Stimulated activated CD8-positive, alpha-beta memory T cell treated with anti-CD3 and anti-CD28 coated beads, Interleukin-12 subunit alpha, Interleukin-12 subunit beta, amount 100 ng/mL, for 24 hours (primary cell): Measurements from ENCODE around the gene NEDD4.
"Not testable (repeated sequence)": the region's sequence is repeated elsewhere in the genome, so short reads cannot be mapped to it uniquely, and the experiment has no call there.

Source experiments
- DNase-seq: peaks from one replicate; pipeline ENCODE4 v3.0.0-alpha.2; 2020; ENCODE audit errors: extremely low read depth

Gene NEDD4

DNA sequence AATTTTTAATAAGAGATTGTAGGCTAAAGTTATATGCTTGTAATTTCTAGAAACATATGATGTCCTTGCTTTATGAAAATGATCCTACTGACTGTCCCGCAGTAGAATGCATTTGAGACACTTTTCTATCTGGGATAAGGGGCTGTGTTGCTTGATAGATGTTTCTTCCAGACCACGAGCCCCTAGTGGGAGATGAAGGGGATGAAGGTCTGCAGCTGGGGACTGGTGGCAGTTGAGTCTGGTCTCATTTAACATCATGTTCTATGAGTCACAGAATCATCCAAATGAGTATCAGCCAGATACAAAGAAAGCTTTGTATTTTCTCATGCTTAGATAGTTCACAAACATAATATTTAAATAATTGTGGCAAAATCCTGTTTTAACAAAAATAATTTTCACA, 166.2 kb downstream of the NEDD4 start:
- no peak for DNase-seq

GRCh38 chr15:55824857-55825613, 168.4 kb downstream of the NEDD4 start:
- DNase-seq, result no peak

DNA sequence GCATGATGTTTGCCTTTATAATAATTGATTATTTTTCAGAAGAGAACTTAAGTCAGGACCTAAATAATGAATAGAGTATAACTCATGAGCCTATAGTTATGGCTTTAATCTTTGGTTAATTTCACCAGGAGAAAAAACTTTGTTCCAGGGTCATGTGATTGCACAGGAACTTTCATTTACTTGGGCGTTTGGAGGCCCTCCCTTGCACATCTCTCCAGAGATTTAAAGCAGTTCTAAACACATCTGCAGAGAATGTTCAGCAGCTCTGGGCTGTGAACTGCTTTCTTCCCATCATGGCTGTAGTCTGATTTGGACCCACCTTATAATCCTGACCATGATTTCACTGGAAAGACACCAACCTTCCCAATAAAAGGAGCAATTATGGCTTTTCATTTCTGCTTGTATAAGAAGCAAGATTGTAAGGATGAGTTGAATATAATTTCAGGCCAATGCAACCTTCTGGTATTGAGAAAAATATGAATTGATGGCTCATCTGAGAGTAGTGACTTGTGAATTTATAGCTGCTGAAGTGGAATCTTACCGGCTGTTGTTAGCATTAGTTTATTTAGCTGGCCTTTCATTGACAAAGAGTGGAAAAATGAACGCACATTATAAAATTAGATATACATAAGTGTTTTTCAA, 169.6 kb downstream of the NEDD4 start:
- no peak for DNase-seq

- no peak for DNase-seq
These were observed 170.2 kb downstream of the NEDD4 start for GRCh38 chr15:55823191-55823670.

DNA sequence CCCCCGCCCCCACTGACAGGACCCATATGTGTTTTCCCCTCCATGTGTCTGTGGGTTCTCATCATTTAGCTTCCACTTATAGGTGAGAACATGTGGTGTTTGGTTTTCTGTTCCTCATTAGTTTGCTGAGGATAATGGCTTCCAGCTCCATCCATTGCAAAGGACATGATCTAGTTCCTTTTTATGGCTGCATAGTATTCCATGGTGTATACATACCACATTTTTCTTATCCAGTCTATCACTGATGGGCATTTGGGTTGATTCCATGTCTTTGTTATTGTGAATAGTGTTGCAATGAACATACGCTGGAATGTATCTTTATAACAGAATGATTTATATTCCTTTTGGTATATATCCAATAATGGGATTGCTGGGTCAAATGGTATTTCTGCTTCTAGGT, 171.7 kb downstream of the NEDD4 start:
- DNase-seq, result not testable (repeated sequence)

- DNase-seq, result no peak
These were observed 173.4 kb downstream of the NEDD4 start for GRCh38 chr15:55820043-55820442.

DNA sequence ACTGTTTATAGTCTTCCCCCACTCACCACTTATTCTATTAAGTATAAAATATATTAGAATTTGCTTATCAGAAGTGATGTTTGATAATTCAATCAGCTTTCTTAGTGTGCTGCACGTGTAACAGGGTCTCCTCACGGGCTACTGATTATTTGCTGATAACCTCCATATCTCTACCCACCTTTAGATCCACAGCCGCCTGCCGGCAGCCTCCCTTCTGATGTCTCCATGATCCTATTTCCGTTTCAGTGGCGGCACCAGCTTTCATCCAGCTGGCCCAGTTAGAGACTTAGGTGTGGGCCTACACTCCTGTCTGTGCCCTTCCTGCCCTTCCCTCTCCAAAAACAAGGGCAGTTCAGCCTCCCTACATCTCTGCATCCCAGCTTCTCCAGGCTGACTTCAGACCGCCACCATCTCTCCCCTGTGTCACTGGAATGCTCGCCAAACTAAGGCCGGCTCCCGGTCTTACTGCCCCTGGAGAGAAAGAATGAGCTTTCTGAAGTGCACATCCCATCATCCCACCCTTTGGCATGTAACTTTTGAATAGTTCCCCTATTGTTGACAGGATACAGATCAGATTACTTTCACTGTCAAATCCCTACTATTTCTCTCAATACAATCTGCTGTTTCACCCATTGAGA, 173.9 kb downstream of the NEDD4 start:
- DNase-seq, result no peak

DNA sequence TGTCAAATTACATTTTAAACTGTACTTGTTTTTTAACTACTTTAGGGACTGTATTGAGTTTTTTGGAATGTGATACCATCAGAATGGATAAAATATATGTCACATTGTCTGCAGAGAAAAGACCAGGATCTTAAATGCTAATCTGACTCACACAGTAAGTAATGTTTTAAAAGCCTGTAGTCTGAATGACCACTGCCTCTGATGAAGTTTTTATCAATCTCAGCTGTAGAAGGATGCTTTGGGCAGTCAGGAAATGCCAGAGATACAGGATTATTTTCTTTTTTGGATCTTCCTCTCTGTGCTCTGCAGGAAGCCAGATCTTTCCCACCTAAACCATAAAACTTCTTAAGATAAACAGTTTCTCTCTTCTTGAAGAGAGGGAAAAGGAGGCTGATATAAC, 177.4 kb downstream of the NEDD4 start:
- DNase-seq, result no peak

DNA sequence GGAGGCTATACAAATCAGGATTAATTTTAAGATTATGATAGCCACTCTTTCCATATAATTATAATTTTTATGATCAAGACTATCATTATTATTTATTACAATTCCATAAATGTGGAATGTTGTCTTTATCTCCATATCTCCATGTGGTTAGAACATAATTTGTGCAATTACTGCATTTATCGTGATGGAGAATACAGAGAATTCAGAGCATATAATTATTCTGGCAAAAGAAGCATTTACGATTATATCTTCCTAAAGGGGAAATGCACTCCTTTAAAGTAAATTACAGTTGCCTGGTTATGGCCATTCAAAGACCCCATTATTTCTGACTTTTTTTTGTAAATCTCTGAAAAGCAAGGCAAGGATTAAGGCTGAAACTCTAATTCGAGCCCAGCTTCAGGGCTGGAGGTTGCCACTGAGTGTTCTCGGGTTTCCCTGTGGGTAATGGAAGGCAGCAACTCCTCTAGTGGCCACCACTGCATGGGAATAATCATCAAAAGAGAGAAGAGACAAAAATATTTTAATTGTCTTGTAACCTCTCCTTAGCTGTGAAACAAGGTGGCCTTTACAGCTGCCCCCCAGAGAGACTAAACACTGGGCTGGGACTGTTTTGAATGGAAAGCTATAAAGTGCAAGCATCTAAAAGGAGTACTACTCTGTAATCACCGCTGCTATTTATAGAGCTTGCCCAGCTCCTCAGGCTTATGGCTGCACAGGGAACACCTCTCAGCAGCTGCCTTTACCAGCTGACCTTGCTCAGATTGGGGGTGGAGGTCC, 190.6 kb downstream of the NEDD4 start:
- DNase-seq, result no peak

GRCh38 chr15:55800216-55800615, 193.2 kb downstream of the NEDD4 start:
- no peak for DNase-seq

- no peak for DNase-seq
These were observed 193.9 kb downstream of the NEDD4 start for GRCh38 chr15:55799291-55800212.

DNA sequence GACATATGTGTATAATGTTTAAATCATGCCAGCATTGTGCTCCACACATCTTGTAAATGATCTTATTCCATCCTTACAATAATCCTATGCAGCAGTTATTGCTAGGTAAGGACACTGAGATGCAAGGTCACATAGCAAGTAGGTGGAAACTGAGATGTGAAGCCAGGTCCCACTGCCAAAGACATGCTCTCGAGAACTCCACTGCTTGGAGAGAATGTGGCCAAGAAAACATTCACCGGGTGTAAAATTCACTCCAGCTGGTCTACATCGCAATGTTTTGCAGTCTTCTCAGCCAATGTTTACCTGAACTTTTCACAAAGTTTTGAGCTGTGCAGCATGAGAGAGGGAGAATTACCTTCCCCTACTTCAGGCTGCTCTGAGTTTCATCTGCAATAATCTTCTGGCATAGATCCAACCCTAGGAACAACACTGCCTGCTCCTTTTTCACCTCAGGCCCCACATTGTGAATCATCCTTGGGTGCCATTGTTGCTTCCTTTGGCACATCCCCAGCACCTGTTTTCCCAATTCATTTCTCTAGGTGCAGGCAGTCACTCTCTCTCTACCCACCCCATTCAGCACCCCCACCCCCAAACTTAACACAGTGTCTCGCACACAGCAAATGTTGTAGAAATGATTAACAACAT, 197.0 kb downstream of the NEDD4 start:
- DNase-seq, result no peak

- DNase-seq, result no peak
These were observed 198.4 kb downstream of the NEDD4 start for GRCh38 chr15:55795031-55795430.

DNA sequence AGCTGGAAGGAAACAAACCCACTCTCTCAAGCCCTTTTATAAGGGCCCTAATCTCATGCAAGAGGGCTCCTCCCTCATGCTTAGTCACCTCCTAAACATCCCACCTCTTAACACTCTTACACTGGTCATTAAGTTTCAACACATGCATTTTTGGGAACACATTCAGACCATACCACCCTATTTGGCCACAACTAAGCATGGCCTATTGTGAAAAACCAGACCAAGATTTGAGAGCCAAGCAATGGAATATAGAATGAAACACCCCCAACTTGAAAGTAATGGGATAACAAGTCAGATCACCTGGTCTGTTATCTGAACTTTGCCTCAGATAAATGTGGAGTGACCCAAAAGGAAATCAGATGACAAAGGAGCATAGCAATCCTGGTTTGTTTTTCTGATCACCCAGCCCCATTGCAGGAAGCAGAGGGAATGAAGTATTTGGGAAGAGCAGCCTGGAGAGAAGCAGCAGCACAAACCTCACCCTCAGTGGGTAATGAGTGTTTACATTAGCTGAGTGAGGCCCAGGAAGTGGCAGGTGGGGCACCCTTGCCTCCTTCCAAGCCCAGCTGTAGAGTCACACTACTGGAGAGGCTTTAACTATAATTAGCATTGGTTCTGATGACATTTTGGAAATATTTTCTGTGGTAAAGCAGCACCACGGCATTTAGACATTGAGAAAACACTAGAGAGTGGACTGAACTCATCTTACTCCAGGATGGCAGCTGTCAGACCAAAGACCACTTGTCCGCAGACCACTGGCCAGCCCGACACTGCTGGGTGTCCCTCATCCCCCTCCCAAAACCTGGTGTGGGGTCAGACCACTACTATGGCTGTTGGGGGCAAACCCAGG, 201.6 kb downstream of the NEDD4 start:
- no peak for DNase-seq

GRCh38 chr15:55789066-55789660, 204.2 kb downstream of the NEDD4 start:
- peak; percentile 5 for DNase-seq

DNA sequence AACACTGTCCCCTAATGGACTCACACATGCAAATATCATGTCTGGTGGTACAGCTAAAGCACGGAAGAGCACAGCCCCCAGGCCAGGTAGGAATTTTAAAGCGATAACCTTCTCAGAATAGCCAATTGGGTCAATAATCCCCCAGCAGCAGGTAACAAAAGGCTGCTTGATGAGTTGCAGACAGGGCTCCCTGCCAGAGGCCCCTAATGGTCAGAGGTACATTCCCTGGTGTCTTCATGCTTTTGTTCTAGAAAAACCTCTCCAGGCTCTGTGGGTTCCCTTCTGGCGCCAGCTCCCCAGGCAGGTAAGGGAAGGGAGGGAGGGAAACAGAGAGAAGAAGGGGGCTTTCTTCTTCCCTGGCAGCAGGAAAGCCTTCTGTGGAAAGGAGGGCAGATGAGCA, 207.1 kb downstream of the NEDD4 start:
- no peak for DNase-seq

- DNase-seq, result not testable (repeated sequence)
These were observed 207.8 kb downstream of the NEDD4 start for GRCh38 chr15:55785593-55785992.

DNA sequence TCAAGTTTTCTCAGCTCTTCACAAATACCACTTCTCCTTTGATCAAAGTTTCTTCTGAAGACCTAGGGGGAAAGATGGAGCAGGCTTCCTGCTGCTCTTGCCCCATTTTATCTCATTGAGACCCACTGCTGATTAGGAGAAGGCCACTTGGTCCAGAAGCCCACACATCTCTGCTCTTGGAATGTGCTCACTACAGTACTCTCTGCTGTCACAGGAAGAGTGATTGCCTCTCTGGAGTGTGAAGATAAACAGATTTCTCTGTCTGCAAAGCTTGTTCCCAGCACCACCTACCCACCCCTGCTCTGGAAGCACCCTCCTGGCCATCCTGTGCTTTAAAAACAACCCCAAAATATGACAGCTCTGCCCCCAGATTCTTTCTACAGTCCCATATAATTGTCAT, 209.1 kb downstream of the NEDD4 start:
- no peak for DNase-seq

- no peak for DNase-seq
These were observed 210.5 kb downstream of the NEDD4 start for GRCh38 chr15:55782901-55783300.
